CD14-positive monocyte (primary cell): ENCODE measurements around the gene SERPING1. TPM values are rescaled to one million over a fixed set of nuclear protein-coding genes. Genes with fewer than 3 reads are reported as not detected.

Experiments
- DNase-seq, 3 donors: peaks; one replicate each; pipeline ENCODE4 v3.0.0-alpha.2; 2011 to 2022
- H2AFZ ChIP-seq: 2 replicates; pipeline ENCODE4 v1.6.0; 2012; ENCODE audit warnings: mild to moderate bottlenecking, low read depth, low read length, inconsistent platforms; ENCODE audit not compliant: insufficient read depth, poor library complexity, severe bottlenecking
- H3K27ac ChIP-seq, 2 donors: 1 replicate in 1 of 2; 2 replicates in 1 of 2; pipeline ENCODE4 v1.5.1; 2012 to 2013; ENCODE audit warnings: low read length in 2 of 2, control low read depth in 1 of 2, inconsistent platforms in 1 of 2, low read depth in 1 of 2, mild to moderate bottlenecking in 1 of 2
- H3K27me3 ChIP-seq, 2 donors: one replicate each; pipeline versions ENCODE4 v1.6.0 to v1.6.1; 2011 to 2013; ENCODE audit warnings: low read length in 2 of 2; ENCODE audit not compliant: control insufficient read depth in 2 of 2, insufficient read depth in 2 of 2
- H3K36me3 ChIP-seq, 2 donors: replicated peaks in 1 of 2; 1 replicate in 1 of 2; 2 replicates in 1 of 2; pipeline versions ENCODE4 v1.5.1 to v1.6.1; 2012 to 2013; ENCODE audit warnings: low read length in 2 of 2, control low read depth in 1 of 2, inconsistent platforms in 1 of 2, mild to moderate bottlenecking in 1 of 2; ENCODE audit not compliant: insufficient read depth in 2 of 2, control insufficient read depth in 1 of 2
- H3K4me1 ChIP-seq, 2 donors: 1 replicate in 1 of 2; 2 replicates in 1 of 2; pipeline versions ENCODE4 v1.5.1 to v1.6.1; 2012 to 2013; ENCODE audit warnings: low read length in 2 of 2, control low read depth in 1 of 2, inconsistent platforms in 1 of 2, mild to moderate bottlenecking in 1 of 2, moderate library complexity in 1 of 2; ENCODE audit not compliant: insufficient read depth in 2 of 2, control insufficient read depth in 1 of 2
- H3K4me2 ChIP-seq: replicated peaks from 2 replicates; pipeline ENCODE3; 2012; ENCODE audit warnings: low read length, moderate library complexity, mild to moderate bottlenecking; ENCODE audit not compliant: poor library complexity, severe bottlenecking; ENCODE audit errors: extremely low read depth
- H3K4me3 ChIP-seq, 3 experiments: fragments of 200-600 bp in 1 of 3; sonication (generic) in 1 of 3; replicated peaks in 1 of 3; 1 replicate in 2 of 3; 2 replicates in 1 of 3; pipeline ENCODE4 v1.5.1; 2011 to 2013; ENCODE audit warnings: low read length in 3 of 3, mild to moderate bottlenecking in 3 of 3, control low read depth in 2 of 3, low read depth in 2 of 3, inconsistent platforms in 1 of 3, moderate library complexity in 1 of 3
- H3K79me2 ChIP-seq: 2 replicates; pipeline ENCODE4 v1.6.0; 2012; ENCODE audit warnings: mild to moderate bottlenecking, control low read depth, inconsistent platforms, low read length, moderate library complexity; ENCODE audit not compliant: insufficient read depth
- H3K9ac ChIP-seq: 2 replicates; pipeline ENCODE4 v1.6.0; 2017; ENCODE audit warnings: low read length, mild to moderate bottlenecking; ENCODE audit not compliant: insufficient read depth, poor library complexity, severe bottlenecking
- H3K9me3 ChIP-seq, 2 donors: replicated peaks in 1 of 2; 1 replicate in 1 of 2; 2 replicates in 1 of 2; pipeline versions ENCODE4 v1.5.1 to v1.6.1; 2012 to 2013; ENCODE audit warnings: low read length in 2 of 2, control low read depth in 1 of 2; ENCODE audit not compliant: control insufficient read depth in 1 of 2, insufficient read depth in 1 of 2
- H4K20me1 ChIP-seq: 2 replicates; pipeline ENCODE4 v1.6.0; 2012; ENCODE audit warnings: mild to moderate bottlenecking, low read length, control low read depth, moderate library complexity; ENCODE audit not compliant: insufficient read depth
- H3K27ac Mint-ChIP-seq, 7 donors: one replicate each; pipeline ENCODE4 v1.8.0; 2020; ENCODE audit warnings: mild to moderate bottlenecking in 7 of 7, mixed read lengths in 7 of 7, moderate library complexity in 6 of 7, inconsistent platforms in 2 of 7
- H3K27me3 Mint-ChIP-seq, 3 donors: one replicate each; pipeline ENCODE4 v1.8.0; 2021 to 2022; ENCODE audit warnings: low read depth in 3 of 3, mild to moderate bottlenecking in 3 of 3, mixed read lengths in 3 of 3, moderate library complexity in 3 of 3, inconsistent platforms in 1 of 3
- H3K36me3 Mint-ChIP-seq, 2 donors: one replicate each; pipeline ENCODE4 v1.8.0; 2020; ENCODE audit warnings: mixed read lengths in 2 of 2, inconsistent platforms in 1 of 2, mild to moderate bottlenecking in 1 of 2
- H3K4me1 Mint-ChIP-seq: one replicate; pipeline ENCODE4 v1.8.0; 2020; ENCODE audit warnings: mild to moderate bottlenecking, mixed read lengths
- H3K4me3 Mint-ChIP-seq, 2 donors: one replicate each; pipeline ENCODE4 v1.8.0; 2020; ENCODE audit warnings: mild to moderate bottlenecking in 2 of 2, mixed read lengths in 2 of 2, moderate library complexity in 1 of 2
- H3K9me3 Mint-ChIP-seq, 7 donors: one replicate each; pipeline ENCODE4 v1.8.0; 2020 to 2022; ENCODE audit warnings: mixed read lengths in 7 of 7, mild to moderate bottlenecking in 6 of 7, moderate library complexity in 6 of 7, inconsistent platforms in 2 of 7
- CTCF ChIP-seq: fragments of 200-600 bp; IDR thresholded peaks from one replicate; pipeline ENCODE4 v1.8.0; 2022; ENCODE audit warnings: antibody characterized with exemption, mild to moderate bottlenecking
- WGBS: methylation state at CpG from one replicate; pipeline ENCODE4 v1.1.5; 2013; ENCODE audit warnings: missing lambda C conversion rate; ENCODE audit not compliant: insufficient coverage; 5-methylcytosine and 5-hydroxymethylcytosine counted together
- intact Hi-C, 2 donors: fragments of 100-400 bp; cut with micrococcal nuclease; formaldehyde crosslinking; loops; one replicate each; pipeline versions ENCODE4 v1.15.0 to v1.15.1; 2023
- polyA plus RNA-seq, 3 donors: library from polyadenylated mRNA; depleted of rRNA in 1 of 3; unstranded in 2 of 3; stranded (reverse) in 1 of 3; fragments of 300-500 nt in 2 of 3; fragments of >200 nt in 1 of 3; fragmentation: Illumina TruSeq in 2 of 3; gene quantifications; 1 replicate in 2 of 3; 2 replicates in 1 of 3; pipeline ENCODE4 v1.2.3, GENCODE V29; 2012 to 2021

SERPING1 gene
- polyA plus RNA-seq, 3 donors = 7.3 to 10.8 (median 8.5) TPM

GRCh38 chr11:57643802-57644201 is 46.3 kb downstream of the SERPING1 start:
- H3K4me3 Mint-ChIP-seq = no peak overlapping the region
- Histone ChIP-seq H4K20me1 (no peaks in the 10 kb centered on the region), H2AFZ (no peak overlapping the region), H3K36me3 (no peaks in the 10 kb centered on the region), H3K27ac (no peak overlapping the region), H3K4me1 (peaks cover 41% of the 10 kb centered on the region in 2 donors), H3K79me2 (no peaks in the 10 kb centered on the region), H3K4me2 (no peak overlapping the region), H3K9ac (no peak overlapping the region), H3K9me3 (peaks cover 3 to 17% of the 10 kb centered on the region in 2 donors), H3K27me3 (peaks cover 37 to 49% of the 10 kb centered on the region in 2 donors), H3K4me3 (no peak overlapping the region)
- no peak overlapping the region for H3K27ac Mint-ChIP-seq
- intact Hi-C loops = loop anchor here (2.0 to 10.0 kb wide), 4 partner anchors 75 to 297 kb away; no protein-coding TSS in a partner anchor
- WGBS = 91% methylated on average over 3 of the region's 3 CpGs
- DNase-seq = no peak
- peaks cover 56 to 66% (median 65%) of the 10 kb centered on the region in 3 donors for H3K27me3 Mint-ChIP-seq
- H3K9me3 Mint-ChIP-seq = peaks cover 0 to 21% (median 13%) of the 10 kb centered on the region in 7 donors
- H3K4me1 Mint-ChIP-seq = peaks cover 57% of the 10 kb centered on the region
- no peak for TF ChIP-seq CTCF
- H3K36me3 Mint-ChIP-seq = peaks cover 0 to 23% of the 10 kb centered on the region in 2 donors

DNA sequence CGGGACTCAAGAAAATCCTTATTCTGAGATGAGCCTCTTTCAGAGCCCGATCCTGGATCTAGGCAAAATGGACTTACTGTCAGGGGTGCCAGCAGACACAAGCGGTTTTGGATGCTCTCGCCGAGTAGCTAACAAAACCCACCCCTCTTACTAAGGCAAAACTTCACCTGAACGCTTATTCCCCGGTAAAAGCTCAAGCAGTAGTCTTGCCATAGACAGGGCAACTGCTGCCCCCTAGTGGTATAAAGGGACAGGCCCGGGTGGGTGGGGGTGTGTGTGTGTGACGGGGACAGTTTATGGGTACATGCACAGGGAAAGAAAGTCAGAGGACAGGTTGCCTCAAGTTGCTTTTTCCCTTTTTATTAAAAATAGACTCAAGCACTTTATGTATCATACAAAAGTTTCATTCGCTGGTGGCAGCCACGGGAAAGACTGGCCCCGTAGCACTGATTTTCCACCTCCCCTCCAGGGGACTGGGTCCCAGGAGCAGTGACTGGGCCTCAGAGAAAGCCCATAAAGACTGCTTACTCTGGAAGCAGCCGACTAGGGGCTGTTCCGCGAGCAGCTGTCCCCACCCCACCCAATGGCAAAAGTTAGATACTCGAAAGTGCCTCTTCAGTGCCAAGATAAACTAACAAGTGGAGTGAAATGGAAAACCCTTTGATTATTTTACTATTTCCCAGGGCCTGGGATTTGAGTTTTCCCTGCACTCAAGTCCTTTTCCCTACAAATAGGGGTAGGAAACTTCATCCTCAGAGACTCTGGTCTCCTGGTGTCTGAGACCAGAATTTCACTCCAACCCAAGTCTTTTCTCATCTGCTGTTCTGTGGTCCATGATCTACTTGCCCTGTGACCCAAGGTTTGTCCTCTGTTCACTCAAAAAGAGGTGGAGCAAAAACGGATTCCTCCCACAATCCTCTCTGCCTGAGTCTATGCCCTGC is 47.5 kb downstream of the SERPING1 start:
- TF ChIP-seq CTCF = peak; percentile 92
- no peak overlapping the region for H3K9ac ChIP-seq
- peaks cover 39 to 41% of the 10 kb centered on the region in 2 donors for H3K4me1 ChIP-seq
- Mint-ChIP-seq H3K27ac (no peak overlapping the region), H3K36me3 (peaks cover 0 to 23% of the 10 kb centered on the region in 2 donors), H3K9me3 (peaks cover 0 to 19% (median 17%) of the 10 kb centered on the region in 7 donors), H3K4me1 (peaks cover 55% of the 10 kb centered on the region), H3K27me3 (peaks cover 54 to 65% (median 64%) of the 10 kb centered on the region in 3 donors), H3K4me3 (peak overlapping the region in 1 of 2 donors; percentile 91)
- H3K79me2 ChIP-seq = no peaks in the 10 kb centered on the region
- intact Hi-C loops = loop anchor here (2.0 to 10.0 kb wide), 4 partner anchors 76 to 298 kb away; no protein-coding TSS in a partner anchor
- H3K27me3 ChIP-seq = peaks cover 42 to 46% of the 10 kb centered on the region in 2 donors
- no peaks in the 10 kb centered on the region for H3K36me3 ChIP-seq
- 23% methylated on average over 9 of the region's 17 CpGs for WGBS
- no peak overlapping the region for H3K4me2 ChIP-seq
- H3K4me3 ChIP-seq = no peak overlapping the region
- no peaks in the 10 kb centered on the region for H4K20me1 ChIP-seq
- DNase-seq = peak; percentile 66 to 78 (median 68)
- H3K9me3 ChIP-seq = peaks cover 3 to 17% of the 10 kb centered on the region in 2 donors
- no peak overlapping the region for H2AFZ ChIP-seq
- H3K27ac ChIP-seq = no peak overlapping the region
